Measurements from ENCODE around the gene GOLM1. TPM values are rescaled to one million over a fixed set of nuclear protein-coding genes. Genes with fewer than 3 reads are reported as not detected.

The GOLM1 gene
- total and polyA plus RNA-seq, 9 of the 15 experiments (the other 6 are each of a cell fraction or from before 2014, with no cell fraction given) = 0.09 to 0.96 (median 0.40) TPM; not detected in 4

DNA sequence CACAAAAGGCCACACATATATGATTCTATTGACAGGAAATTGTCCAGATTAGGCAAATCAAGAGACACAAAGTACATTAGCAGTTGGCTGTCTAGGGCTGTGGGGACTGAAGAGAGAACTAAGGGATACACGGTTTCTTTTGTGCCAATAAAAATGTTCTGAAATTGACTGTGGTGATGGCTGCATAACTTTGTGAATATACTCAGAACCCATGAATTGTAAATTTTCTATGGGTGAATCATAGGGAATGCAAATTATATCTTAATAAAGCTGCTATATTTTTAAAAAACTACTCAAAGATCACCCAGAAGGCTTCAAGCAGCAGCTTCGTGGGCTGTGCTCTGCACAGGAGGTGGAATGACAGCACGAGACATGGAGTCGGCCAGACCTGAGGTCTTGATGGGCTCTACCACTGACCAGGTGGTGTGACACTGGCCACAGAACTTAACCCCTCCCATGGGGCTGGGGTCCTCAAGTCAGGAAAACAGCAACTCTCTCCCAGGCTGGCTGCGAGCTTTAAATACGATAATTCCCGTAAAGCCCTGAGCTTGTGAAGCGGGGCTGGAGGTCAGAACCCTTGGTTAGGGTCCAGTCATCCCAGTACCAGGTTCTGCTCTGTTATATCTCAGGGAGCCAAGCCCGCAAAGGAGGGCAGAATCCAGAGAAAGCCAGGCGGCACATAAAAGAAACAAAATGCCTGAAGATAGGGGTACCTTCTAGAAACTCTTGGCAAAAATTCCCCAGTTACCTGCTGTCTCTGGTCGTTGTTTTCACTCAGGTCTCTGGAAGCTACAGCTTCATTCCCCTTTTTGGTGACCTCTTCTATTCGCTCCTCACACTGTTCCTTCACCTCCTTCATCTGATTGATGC is 59.1 kb downstream of the GOLM1 start (continued):
- TF ChIP-seq ZNF253 (CRISPR knock-in tag; conservative IDR thresholded peaks at IDR 0.05) = no peak
- no peak for TF ChIP-seq ZKSCAN3 (CRISPR knock-in tag; IDR thresholded peaks at IDR 0.05)
- no peak for TF ChIP-seq FOXK2 (conservative IDR thresholded peaks at IDR 0.05 in 1 of 2, IDR thresholded peaks at IDR 0.05 in 1 of 2; ENCODE audit: low read depth in 2 of 2)
- no peak for TF ChIP-seq CEBPB (tag; IDR thresholded peaks at IDR 0.05)
- TF ChIP-seq, protein P1, sequence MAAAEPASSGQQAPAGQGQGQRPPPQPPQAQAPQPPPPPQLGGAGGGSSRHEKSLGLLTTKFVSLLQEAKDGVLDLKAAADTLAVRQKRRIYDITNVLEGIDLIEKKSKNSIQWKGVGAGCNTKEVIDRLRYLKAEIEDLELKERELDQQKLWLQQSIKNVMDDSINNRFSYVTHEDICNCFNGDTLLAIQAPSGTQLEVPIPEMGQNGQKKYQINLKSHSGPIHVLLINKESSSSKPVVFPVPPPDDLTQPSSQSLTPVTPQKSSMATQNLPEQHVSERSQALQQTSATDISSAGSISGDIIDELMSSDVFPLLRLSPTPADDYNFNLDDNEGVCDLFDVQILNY (CRISPR knock-in tag; IDR thresholded peaks at IDR 0.05) = no peak
- no peak for TF ChIP-seq MTA2 (IDR thresholded peaks at IDR 0.05; ENCODE audit: low read depth)
- TF ChIP-seq ZBTB7A (IDR thresholded peaks at IDR 0.05; ENCODE audit: borderline replicate concordance, control insufficient read depth, low read depth, low read length) = no peak
- no peak for TF ChIP-seq CBX3 (IDR thresholded peaks at IDR 0.05; ENCODE audit: borderline replicate concordance in 1 of 2, low read length in 2 of 2)
- TF ChIP-seq ZNF639 (CRISPR knock-in tag; conservative IDR thresholded peaks at IDR 0.05 in 1 of 2, IDR thresholded peaks at IDR 0.05 in 1 of 2) = no peak

Data from K562 (cell line).